HG03565 (cell line): ENCODE data around the gene PDE10A.

ENCODE experiments used
- ATAC-seq: cut with Tn5 transposase; IDR thresholded peaks from one replicate; pipeline ENCODE4 v1.9.1; 2021; ENCODE audit warnings: mild to moderate bottlenecking, moderate library complexity; ENCODE audit not compliant: unreplicated experiment

Gene PDE10A

GRCh38 chr6:165656581-165657324 is 6.3 kb downstream of the PDE10A start:
- no peak for ATAC-seq

- no peak for ATAC-seq
These were observed 7.8 kb downstream of the PDE10A start for GRCh38 chr6:165655191-165655590.

- no peak for ATAC-seq
These were observed 8.9 kb downstream of the PDE10A start for GRCh38 chr6:165654144-165654543.

- no peak for ATAC-seq
These were observed 9.4 kb downstream of the PDE10A start for GRCh38 chr6:165653607-165654006.

- ATAC-seq: no peak
These were observed 9.8 kb downstream of the PDE10A start for GRCh38 chr6:165653196-165653595.

- no peak for ATAC-seq
These were observed 10.3 kb downstream of the PDE10A start for GRCh38 chr6:165652766-165653165.

GRCh38 chr6:165649166-165650137 is 13.6 kb downstream of the PDE10A start:
- no peak for ATAC-seq

- ATAC-seq: no peak
These were observed 16.0 kb downstream of the PDE10A start for GRCh38 chr6:165647041-165647440.

GRCh38 chr6:165645919-165646318 is 17.1 kb downstream of the PDE10A start:
- no peak for ATAC-seq

- no peak for ATAC-seq
These were observed 18.3 kb downstream of the PDE10A start for GRCh38 chr6:165644586-165645266.

GRCh38 chr6:165643015-165643414 is 20.0 kb downstream of the PDE10A start:
- ATAC-seq: no peak

- no peak for ATAC-seq
These were observed 21.3 kb downstream of the PDE10A start for GRCh38 chr6:165641672-165642156.

GRCh38 chr6:165640806-165641205 is 22.2 kb downstream of the PDE10A start:
- ATAC-seq: no peak

GRCh38 chr6:165638530-165638929 is 24.5 kb downstream of the PDE10A start:
- ATAC-seq: no peak

- no peak for ATAC-seq
These were observed 25.5 kb downstream of the PDE10A start for GRCh38 chr6:165637586-165637985.

GRCh38 chr6:165636402-165637048 is 26.5 kb downstream of the PDE10A start:
- ATAC-seq: no peak

GRCh38 chr6:165635965-165636364 is 27.1 kb downstream of the PDE10A start:
- no peak for ATAC-seq

GRCh38 chr6:165634101-165634880 is 28.8 kb downstream of the PDE10A start:
- no peak for ATAC-seq

GRCh38 chr6:165632194-165632593 is 30.8 kb downstream of the PDE10A start:
- ATAC-seq: no peak

- no peak for ATAC-seq
These were observed 32.5 kb downstream of the PDE10A start for GRCh38 chr6:165630544-165630953.
